OCI-M1 (cell line): ENCODE data around the gene ATP2B3.

ENCODE experiments used
- DNase-seq: peaks from one replicate; lab custom pipeline; 2025; lab: John Stamatoyannopoulos, UW

ATP2B3 gene

DNA sequence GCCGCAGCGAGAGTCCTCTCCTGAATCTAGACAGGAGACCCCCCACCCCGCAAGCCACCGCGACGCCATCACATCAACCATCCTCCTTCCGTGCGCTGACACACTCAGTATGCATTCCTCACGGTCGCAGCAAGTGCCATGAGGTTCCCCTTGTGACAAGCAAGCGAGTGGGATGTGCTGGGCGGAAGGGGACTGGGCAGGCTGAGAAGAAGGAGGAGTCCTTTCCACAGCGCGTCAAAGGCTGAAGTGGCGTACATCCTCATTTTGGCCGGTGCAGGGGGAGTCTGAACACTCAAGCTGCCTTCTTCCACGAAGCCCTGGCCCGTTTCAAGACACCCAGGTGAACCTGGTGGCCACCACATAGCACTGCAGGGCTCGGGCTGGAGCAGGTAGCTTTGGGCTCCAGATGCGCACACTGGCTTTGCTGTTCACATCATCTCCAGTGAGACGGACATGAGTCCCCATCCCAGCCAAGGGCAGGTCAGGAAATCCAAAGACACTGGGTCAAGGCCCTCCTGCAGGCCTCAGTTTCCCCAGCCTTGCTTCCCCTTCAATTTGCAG, 51.1 kb downstream of the ATP2B3 start:
- no peak for DNase-seq

DNA sequence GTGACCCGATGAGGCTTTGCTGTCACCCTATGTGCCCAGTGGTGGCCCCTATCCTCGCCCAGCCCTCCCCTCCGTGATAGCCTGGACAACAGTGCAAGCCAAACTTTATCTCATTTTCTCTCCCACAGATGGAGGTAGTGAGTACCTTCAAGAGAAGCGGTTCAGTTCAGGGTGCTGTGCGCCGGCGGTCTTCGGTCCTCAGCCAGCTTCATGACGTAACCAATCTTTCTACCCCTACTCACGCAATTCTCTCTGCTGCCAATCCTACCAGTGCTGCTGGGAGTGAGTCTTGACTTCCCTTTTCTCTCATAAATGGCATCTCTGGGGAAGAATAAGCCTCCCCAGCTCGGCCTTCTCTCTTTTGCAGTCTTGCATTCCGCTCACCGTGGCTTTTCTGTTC, 52.0 kb downstream of the ATP2B3 start:
- DNase-seq = no peak

DNA sequence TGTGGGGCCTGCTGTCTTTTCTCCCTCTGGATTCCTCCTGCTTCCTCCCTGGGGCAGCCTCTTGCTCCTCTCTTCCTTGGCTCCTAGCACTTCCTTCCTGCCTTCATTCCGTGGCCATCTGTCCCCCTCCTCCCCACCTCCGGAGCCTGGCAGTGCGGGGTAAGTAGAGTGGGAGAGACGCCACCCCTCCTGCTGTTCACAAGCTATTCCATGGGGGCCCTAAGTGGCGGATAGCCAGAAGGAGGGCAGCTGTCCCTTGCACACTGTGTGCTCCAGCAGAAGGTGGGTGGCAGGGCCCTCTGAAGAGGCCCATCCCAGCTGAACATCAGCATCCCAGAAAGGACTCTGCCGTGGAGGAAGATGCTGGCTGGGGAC, 54.1 kb downstream of the ATP2B3 start:
- no peak for DNase-seq

DNA sequence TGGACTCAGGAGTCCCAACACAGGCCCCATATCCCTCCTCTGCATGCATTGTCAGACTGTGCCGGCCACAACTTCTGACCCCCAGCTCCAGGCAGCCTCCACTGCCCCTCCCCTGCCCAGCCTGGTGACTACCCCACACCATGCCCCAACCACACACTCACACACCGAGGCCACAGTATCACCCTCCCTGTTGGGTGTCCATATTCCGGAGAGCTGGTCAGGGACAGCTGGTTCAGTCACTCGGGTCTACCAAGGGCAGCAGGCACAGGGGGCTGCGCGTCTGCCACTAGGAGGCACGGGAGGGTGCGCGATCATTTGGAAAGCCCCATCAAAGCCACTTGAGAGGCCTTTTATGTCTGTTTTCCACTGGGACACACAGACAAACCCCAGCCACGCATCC, 55.2 kb downstream of the ATP2B3 start:
- no peak for DNase-seq

DNA sequence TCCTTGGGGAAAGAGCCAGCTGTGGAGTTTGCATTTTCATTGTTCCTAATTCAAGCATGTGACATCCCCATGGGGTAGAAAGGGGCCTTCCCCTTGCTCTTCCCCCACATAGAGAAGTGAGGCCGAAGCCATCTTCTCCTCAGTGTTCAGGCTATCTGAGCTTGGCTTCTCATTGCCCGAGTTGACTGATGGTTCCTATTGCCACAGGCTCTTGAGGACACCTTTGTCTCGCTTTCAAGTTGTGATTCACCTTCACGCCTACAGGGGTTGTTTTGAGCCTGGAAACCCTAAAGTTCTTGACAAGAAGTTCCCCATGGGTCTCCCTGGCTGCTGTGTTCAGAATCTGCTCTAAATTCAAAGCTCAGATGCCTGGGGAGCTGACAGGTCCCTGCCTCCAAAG, 56.5 kb downstream of the ATP2B3 start:
- no peak for DNase-seq

DNA sequence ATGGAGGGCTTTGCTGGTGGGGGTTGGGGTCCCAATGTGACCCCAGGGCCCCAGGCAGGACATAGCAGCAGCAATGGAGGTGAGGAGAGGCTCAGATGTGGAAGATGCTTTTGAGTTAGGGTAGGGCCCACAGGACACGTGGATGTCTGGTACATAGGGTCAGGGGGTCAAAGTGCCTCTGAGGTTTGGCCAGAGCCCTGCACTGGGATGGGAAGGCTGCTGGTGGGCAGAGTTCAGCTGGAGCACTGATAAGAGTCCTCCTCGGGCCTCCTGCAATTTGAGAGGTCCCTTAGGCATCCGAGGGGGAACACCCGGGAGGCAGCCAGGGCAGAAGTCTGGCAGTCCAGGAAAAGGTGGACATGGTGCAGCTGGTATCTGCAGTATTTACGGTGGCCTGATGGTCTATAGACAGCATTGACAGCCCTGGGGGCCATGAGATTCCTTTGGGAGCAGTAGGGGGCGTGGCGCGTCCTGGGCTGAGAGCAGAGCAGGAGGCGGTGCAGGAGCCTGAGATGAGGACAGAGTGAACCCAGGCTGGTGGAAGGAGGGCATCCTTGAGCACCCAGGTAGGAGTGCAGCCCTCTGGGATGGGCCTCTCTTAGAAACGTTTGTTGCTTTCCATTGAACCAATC, 58.9 kb downstream of the ATP2B3 start:
- DNase-seq = no peak

DNA sequence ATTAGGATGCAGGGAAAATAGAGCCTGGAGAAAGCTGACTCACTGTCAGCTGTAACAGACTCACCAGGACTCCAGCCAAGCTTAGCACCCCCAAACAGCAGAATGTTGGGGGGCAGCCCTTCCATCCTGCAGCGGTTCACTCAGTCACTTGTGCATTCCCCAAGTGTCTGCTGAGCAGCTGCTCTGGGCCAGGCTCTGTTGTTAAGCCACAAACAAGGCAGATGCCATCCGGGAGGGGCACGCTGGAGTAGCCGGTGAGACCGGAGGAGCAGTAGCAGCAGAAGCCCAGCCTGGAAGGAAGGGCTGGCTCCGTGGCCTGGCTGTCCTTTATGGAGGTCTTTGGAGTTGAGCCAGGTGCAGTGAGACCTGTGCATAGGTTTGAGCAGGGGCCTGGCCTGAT, 59.5 kb downstream of the ATP2B3 start:
- DNase-seq = no peak

DNA sequence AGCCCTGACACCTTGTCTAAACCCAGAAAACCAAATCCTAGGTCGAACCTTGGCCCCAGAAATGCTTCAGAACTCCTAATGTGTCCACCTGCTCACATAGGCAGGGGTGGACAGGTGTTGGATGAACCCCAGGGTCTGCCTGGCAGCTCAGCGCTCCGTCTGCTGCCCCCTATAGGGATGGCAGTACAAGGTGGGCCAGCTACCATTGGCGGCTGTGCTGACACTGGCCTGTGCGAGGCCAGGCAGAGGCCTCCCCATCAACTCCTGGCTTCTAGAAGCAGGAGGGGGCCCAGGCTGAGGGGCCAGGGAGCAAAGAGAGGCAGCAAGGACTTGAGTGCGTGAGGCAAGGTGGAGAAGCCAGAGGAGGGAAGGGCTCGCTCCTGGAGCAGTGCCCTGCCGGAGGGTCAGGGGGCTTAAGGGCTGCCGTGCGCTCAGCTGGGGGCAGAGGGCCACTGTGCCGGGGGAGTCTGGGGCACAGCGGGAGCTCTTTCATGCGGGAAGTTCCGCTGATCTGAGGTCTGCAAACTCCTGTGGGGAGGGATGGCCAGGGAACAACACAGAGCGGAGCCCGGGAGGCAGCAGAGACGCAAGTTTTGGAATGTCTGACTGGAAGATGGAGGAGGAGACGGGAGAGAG, 60.9 kb downstream of the ATP2B3 start:
- no peak for DNase-seq

DNA sequence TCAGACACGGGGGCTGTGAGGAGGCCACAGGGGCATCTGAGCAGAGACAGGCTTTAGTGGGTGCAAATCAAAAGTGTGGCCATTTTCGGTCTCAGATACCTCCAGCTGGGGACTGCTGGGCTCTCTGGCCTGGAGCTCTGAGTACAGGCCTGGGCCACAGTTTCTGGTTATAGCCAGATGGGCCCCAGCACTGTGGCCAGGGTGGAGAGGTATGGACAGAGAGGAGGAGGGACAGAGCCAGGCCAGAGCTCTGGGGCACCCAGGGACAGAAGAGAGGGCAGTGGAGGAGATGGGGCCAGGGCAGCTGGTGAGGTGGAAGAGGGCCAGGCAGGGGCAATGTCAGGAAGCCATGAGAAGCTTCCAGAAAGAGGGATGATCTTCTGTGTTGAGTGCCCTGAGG, 61.4 kb downstream of the ATP2B3 start:
- no peak for DNase-seq

DNA sequence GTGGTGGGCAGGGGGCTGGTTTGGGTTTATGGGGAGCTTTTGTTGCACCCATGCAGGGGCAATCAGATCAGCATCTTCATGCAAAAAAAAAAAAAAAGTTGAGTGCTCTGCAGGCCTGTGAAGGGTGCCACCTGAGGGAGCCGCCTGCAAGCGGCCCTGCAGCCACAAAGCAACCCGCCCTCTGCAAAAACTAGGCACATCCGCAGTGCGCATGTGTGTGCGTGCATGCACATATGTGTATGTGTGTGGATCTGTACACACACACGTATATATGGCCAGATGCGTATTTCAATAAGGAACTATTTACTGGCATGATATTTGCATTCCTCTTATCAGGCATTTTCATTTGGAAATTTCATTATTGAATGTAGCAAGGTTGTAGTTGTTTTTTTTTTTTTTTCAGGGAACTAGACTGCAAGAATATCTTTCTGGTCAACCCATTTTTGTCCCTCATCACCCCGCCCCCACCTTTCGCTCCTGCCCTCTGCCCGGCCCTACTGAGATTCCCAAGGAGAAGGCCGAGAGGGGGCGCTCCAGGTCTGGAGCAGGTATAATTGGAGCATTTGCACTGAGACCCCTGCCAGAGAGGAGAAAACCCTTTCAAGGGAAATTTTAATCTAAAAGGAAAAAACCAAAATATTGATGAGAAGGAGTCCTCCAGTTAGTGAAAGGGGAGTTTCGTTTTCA, 63.4 kb downstream of the ATP2B3 start:
- peak; percentile 58 for DNase-seq

DNA sequence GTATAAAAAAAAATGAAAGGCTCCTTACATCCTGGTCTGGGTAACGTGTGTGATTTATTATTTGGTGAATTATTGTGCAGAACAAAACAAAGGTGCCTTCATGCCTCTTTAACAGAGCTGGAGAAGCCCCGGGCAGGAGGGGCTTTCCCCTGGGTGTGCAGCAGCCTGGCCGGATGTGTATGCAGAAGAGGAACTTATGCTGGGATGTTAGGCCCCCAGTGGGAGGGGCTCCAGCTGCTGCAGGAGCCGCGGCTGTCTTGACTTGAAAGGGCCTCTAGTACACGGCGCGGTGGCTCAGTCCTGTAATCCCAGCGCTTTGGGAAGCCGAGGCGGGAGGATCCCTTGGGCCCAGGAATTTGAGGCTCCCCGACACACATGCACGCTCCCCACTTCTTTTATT, 65.5 kb downstream of the ATP2B3 start:
- DNase-seq = peak; percentile 74

DNA sequence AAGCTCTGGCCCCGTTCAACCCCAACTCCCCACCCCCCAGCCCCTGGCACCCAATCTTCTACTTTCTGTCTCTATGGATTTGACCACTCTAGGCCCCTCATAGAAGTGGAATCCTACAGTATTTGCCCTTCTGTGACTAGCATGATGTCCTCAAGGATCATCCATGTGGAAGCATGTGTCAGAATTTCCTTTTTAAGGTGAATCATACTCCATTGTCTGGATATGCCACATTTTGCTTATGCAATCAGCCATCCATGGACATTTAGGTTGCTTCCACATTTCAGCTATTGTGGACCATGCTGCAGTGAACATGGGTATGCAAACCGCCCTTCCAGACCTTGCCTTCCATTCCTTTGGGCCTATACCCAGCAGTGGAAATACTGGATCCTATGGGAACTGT, 66.0 kb downstream of the ATP2B3 start:
- no peak for DNase-seq

DNA sequence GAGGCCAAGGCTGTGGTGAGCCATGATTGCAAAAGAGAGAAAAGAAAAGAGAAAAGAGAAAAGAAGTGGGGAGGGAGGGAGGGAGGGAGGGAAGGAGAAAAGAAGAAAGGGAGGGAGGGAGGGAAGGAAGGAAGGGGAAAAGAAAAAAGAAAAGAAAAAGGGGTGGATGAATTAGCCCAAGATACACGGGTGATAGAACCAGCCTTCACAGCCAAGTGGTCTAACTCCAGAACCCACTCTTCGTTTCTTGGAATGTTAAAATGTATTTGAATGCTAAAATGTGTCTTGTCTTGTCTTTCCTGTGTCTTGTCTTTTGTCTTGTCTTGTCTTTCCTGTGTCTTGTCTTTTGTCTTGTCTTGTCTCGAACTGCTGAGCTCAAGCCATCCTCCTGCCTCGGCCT, 68.4 kb downstream of the ATP2B3 start:
- no peak for DNase-seq

DNA sequence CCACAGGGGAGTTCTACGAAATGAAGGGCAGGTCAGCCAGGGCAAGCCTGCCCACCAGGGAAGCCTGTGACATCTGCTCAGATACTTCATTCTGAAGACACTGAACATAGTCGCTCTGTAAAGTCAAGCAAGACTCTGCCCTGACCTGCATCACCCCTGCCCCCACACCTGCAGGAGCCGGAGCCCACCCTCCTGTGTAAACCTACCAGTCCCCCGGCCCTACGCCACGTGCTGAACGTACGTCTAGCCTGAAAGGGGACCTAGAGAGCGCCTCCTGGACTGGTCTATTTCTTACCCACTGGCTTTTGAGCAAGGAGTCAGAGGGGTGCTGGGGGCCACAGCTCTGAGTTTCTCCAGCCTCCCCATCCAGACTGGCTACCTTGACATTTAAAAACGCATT, 69.9 kb downstream of the ATP2B3 start:
- no peak for DNase-seq

DNA sequence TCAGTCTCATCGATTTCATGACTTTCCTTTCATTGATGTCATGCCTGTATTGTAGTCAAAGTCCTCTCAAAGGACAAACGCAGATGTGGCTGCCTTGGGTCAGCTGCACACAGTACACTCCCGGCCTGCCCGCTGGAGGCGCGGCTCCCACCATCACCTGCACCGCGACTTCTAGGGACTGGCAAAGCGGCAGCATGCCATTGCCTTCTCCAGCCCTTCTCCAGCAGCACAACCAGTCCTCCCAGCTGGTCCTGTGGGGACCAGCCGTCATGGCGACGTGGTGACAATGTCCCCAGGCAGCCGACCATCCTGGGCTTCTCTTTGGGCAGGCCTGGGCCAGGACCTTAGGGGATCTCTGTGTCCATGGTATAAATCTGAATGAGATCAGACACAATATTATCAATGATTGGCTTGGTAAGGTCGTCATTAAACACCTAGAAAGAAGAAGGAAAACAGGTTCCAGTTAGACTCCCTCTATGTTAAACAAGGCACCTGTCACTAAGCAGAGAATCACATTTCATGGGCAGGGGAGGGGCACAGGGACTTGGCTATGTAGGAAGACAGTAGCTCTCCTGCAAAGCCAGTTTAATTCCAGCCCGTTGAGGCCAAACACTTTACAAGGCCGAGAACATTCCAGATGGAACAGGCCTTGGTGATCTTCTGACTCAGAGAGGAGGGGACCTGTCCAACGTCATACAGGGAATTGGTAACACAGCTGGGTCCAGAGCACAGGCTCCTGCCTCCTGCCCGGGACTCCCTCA, 70.8 kb downstream of the ATP2B3 start:
- DNase-seq = no peak

DNA sequence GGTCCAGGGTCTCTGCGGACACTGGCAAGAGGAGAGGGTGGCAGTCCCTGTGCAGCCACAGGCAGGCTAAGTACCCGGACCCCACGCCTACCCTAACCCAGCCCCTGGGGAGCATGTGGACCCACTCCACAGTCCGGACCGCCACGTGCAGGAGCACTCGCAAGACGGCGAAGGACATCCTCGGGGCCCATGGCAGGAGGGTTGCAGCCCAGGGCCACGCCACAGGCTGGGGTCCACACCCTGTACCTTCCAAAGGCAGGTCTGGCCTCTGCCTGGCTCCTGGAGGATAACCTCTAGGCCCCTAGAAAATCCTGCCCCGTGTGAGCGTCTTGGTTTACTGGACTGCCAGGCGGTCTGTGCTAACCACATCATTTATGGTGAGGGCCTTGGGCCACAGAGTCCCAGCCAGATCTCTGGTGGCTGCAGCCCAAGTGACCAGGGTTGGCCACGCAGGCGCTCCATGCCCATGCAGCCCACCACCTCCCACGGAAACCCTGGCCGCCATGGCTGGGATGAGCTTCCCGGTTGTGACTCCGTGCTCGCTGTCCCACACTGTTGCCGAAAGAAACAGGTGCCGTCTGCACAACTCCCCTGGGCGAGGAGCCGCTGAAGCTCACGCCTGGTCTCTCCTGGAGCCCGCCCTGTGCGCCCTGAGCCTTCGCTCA, 71.5 kb downstream of the ATP2B3 start:
- DNase-seq = no peak

DNA sequence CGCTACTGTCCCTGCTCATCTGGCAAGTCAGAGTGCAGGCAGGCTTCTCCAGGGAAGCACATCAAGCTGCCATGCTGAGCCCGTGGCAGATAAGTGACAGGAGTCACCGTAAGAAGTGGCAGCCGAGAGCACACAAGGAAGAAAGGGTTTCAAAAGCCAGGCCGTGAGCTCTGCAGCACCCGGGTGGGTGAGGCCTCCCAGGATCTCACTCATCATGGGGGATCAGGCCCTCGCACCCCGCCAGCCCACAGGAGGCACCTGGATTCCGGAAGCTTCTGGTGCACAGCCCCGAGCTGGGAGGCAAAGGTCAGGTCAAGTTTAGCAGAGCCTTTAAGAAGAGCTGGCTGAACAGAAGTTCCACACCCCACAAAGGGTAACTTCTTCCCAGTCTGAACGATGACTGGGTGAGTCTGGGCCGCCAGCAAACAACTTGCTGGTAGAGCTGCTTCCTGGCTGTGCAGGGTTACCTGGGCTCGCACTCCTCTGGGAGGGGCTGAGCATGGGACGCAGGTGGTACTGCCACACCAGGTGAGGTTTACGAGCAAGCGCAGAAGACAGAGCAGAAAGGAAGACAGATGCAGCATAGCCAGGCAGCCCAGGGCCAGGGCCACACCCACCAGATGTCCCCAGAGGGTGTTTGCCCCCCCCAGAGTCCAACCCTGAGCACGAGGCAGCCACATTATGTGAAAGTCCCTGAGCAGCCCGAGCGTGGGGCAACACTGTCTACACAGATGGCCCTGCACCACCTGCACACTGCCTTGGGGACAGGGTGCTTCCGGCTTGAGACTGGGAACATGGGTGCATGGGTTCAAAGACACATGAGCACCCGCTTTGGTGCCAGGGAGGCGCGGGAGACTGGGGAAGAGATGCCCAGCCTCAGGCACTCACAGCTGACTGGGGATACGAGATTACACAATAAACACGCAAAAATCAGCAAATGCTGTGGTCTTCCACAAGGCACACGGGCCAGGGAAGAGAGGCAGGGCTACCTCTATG, 73.8 kb downstream of the ATP2B3 start:
- no peak for DNase-seq

DNA sequence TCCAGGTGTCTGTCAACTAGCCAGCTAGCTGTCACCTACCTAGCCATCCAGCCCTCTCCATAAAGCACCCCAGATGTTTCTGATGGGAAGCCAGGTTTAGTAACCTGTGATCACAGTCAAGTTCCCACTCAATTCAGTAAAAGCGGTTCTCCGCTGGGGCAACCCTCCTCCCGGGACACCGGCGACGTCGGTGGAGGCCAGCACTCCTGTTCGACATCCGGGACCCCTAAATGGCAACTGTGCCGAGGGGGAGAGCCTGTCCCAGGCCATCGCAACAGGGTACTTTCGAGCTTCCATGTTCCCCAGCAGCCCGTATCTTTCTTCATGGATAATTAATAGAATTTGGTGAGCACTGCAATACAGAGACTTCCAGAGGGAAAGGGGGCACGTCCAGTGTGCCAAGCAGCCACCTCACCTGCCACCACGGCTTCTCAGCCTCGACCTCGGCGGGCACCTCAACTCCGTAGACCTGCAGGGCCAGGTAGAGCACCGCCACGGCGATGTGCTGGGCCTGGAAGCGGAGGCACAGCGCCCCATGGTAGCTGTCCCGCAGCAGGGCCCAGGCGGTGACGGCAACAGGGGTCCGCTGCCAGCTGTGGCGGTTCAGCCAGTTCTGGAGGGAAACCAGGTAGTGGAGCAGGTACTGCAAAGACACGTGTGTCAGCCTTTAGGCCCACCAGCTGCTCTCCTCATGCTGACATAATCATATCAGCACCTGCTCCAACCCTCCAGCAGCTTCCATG, 74.8 kb downstream of the ATP2B3 start:
- no peak for DNase-seq

DNA sequence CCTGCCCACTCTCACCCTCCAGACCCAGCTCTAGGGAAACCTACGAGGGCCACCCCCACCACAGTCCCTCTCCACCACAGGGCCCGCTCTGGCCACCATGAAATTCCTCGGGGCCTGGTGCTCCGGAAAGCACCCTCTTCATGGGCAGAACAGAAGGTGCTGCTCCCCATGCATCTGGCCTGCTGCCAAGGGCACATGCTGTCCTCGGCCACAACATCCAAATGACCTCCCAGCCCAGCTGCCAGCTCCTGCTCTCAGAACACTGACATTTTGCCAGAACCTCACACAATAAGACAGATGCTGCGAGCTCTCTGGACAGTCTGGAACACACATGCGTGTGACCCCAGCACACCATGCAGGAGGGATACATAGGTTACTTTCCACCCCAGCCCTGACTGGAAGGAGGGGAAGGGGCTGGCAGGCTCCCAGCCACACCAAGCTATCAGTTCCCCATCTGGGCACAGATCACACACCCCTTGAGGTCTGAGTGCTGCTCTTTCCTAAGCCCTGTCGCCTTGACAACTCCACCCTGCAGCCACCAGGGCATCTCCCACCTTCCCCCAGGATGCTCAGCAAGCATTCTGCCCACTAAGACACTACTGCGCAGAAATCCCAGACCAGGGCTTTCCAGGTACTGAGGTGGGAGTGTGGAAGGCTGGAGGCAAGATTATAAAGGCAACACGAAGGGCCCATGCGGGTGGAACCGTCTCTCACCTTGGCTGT, 75.7 kb downstream of the ATP2B3 start:
- no peak for DNase-seq
